CD4-positive, alpha-beta T cell treated with Interleukin-4 for 1 hour (primary cell): Measurements from ENCODE around the gene SLC35B3.
"Not testable (repeated sequence)": the region's sequence is repeated elsewhere in the genome, so short reads cannot be mapped to it uniquely, and the experiment has no call there.

ENCODE experiments used
- DNase-seq, 2 donors: peaks; one replicate each; pipeline ENCODE4 v3.0.0-alpha.2; 2020 to 2022

Gene SLC35B3

DNA sequence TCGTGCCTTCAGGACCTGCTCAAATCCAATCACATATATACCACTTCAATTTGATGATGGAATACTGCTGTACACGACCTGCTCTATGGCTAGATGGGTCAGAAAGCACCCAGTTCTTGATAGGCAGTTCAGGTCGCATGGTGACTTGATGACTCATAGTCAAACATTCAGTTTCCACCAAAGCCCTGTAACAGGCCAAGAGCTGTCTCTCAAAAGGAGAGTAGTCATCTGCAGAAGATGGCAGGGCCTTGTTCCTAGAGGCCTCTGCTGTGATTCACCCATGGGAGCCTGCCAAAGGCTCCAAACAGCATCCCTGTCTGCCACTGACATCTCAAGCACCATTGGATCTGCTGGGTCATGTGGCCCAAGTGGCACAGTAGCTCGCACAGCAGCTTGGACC lies 29.4 kb downstream of the SLC35B3 start:
- not testable (repeated sequence) for DNase-seq

DNA sequence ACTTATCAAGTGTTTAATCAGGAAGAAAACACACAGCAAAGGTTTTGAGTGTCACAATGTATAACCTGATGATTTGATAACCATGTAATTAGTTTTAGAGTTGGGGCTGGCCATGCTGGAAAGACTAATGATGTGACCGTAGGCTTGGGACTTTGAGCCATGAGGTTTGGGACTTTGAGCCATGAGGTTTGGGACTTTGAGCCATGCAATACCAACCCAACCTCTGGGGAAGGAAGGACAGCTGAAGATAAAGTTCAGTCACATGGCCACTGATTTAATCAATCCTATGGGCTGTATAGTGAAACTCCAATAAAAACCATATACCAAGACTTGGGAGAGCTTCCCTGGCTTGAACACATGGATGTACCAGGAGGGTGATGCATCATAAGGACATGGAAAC lies 32.8 kb downstream of the SLC35B3 start:
- DNase-seq = no peak

DNA sequence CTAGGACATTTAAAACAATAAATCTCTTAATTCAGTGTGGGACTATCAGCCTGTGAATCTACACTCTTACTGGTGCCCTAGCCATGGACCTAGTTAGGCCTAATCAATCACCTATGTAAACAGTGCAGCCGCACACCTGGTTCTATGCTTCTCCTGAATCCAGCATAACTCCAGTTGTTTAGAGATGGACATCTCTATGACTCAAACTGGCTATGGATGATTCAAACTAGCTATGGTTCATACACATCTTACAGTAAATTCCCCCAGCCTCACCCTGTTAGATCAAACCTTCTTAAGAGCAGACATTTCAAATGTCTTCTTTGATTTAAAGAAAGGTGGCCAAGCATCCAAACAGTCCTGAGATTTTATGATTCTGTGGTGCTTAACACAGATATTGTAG lies 34.7 kb downstream of the SLC35B3 start:
- no peak for DNase-seq

DNA sequence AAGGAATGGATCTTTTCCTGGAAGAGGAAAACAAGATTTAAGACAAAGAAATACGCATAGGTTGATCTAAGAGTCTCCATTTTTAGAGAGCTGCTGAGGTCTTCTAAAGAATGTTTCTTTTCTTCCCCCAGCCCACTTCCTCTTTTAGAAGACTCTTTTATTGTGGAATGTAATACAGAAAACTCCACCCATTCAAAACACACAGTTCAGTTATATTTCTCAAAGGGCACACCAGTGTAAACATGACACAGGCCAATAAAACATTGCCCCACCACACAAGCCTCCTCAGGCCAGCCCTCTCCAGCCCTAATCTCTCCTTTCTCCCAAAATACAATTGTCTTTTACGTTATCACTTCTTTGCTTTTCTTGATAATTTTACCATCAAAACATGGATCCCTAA lies 42.8 kb downstream of the SLC35B3 start:
- DNase-seq = no peak

DNA sequence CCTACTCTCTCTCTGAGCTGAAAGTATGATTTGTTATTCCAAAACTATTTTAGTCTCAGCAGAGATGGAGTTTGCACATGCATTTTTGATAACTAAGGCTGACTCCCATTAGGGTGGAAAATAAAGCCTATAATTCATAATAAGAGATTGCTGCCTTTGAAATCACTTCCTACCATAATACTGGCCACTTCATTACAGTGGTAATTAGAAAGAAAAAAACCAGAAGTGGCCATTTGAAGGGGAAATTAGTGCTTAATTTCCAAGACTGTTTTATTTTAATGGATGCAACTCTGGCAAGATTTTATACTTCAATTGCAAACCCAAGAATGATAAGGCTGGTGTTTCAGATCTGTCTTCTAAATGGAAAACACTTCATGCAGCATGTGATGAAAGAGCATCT lies 43.4 kb downstream of the SLC35B3 start:
- no peak for DNase-seq

DNA sequence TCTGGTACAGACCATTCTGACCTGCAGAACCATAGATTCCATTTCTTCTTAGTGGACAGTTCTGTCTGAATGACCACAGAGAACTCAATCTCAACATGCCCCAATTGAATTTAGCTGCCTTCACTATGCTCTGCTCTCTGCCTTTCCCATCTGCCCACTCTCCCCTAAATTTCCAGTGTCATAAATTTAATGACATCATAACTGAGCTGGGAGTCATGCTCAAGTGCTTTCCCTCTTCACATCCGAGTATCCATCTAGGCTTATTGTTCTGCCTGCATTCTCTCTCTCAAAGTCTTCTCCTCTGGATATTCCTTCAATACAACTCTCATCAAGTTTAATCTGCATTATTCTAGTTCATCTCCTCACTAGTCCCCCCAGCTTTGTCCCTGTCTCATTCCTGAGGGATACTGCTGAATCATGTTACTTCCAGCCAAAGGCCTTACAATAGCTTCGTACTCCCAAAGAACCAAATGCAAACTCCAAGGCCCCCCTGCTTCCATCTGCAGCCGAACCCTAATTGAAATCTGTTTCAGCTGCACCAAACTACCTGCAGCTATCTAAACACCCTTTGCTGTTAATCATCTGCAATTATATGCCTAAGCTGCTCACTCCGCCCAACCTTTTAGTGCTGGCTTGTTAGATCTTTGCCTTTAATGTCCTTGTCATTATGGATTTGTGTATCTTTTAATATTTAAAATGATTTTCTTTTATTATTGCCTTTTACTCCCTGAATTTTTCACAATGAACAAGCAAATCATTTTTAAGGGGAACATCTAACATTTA lies 46.1 kb downstream of the SLC35B3 start:
- no peak for DNase-seq

DNA sequence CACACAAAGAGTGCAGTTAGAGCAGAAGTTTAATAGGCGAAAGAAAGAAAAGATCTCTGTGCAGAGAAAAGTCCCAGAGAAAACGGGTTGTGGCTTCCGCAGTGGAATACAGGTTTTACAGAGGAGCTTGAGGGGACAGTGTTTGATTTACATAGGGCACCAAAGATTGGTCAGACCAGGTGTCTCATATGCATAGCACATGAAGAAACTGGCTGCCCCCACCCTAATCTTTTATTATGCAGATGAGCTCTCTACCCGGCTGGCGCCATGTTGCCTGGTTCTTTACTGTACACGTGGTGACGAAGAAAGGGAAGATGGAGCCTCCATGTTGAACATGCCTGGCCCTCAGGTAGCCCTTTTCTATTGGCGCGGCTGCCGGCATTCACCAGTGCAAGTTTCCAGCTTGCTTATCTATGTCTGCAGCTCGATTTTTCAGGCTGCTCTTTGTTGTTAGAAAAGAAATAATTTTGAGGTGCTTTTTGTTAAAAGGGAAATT lies 47.4 kb downstream of the SLC35B3 start:
- DNase-seq = no peak

DNA sequence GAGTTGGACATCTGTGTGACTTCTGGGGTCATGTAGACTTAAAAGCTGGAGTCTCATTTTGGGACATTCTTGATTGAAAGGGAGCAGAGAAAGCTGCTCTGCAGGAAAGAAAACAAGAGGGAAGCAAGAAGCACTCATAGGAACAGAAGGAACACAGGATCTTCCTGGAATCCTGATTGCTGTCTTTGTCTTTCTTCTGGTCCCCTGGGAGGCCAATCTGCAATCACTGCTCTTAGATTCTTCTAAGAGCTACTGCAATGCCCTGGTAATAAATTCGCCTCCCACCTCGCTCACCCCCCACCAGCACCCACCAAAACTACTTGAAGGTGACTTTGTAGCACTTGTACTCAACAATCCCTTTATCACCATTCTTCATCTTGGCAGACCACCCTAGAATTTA lies 51.8 kb downstream of the SLC35B3 start:
- no peak for DNase-seq

DNA sequence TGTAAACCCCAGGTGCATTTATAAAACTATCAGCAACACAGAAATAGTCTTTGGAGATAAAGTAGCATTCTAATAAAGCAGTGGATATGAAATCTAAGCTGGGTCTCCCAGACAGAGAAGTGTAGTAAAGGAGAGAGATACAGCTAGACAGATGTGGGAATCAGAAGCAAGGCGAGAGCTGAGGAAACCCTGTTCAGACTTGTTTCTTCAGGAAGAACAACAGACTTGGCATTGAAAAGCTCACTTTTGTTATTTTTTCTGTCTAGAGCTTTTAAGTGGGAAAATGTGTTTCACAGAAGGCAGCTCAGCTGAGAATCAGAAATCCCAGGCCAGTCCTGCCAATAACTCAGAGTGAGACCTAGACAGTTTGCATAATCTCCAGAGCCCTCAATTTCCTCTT lies 52.9 kb downstream of the SLC35B3 start:
- no peak for DNase-seq

DNA sequence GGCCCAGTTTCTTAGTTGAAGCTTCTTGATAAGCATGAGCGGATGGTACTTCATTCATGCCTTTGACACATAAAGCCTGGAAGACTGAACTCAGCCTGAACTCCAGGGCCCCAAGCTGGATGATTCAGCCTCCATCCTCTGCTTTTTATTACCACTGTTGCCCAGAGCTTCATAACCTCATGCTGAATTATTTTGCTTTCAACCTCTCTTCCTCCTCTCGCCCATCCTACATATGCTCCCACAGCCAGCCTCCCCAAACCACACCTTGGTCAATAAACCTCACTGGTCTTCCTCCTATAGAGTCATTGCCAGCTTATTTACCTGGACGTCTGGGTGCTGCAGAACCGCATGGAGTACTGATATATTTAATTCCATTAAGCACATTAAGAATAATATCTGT lies 59.4 kb downstream of the SLC35B3 start:
- DNase-seq = no peak
